ENCODE measurements around the gene KIAA1210. TPM values are rescaled to one million over a fixed set of nuclear protein-coding genes. Genes with fewer than 3 reads are reported as not detected.

Gene KIAA1210
- total and polyA plus RNA-seq, 2 of the 4 experiments (the other 2 are of a cell fraction): not detected

GRCh38 chrX:119041175-119041574 is 86.4 kb downstream of the KIAA1210 start:
- H3K9me3 ChIP-seq (ENCODE audit: control insufficient read depth, insufficient read depth, low read length): no peaks in the 10 kb centered on the region
- BruUV-seq (replicated peaks): no TSS peak
- H4K8ac ChIP-seq (ENCODE audit: low read depth in 2 of 2, low read length in 2 of 2): no peak overlapping the region
- H2AK9ac ChIP-seq (replicated peaks; ENCODE audit: low read depth, low read length, poor library complexity): no peak overlapping the region
- H4K20me1 ChIP-seq (ENCODE audit: insufficient read depth, low read length): no peaks in the 10 kb centered on the region
- peak overlapping the region; percentile 25; the same call in 1 of the 2 replicates for H2AK5ac ChIP-seq (ENCODE audit: low read depth, low read length)
- TF ChIP-seq NFE2L2 (IDR thresholded peaks at IDR 0.05; ENCODE audit: low read depth, low read length): no peak
- TF ChIP-seq CEBPB (IDR thresholded peaks at IDR 0.05; ENCODE audit: low read depth, low read length): no peak
- no peak for TF ChIP-seq BHLHE40 (IDR thresholded peaks at IDR 0.05; ENCODE audit: low read depth, low read length)
- TF ChIP-seq FOS (IDR thresholded peaks at IDR 0.05; ENCODE audit: low read depth, low read length): peak; percentile 92
- TF ChIP-seq RFX5 (IDR thresholded peaks at IDR 0.05; ENCODE audit: low read depth, low read length): no peak
- no peak overlapping the region for H2BK5ac ChIP-seq (ENCODE audit: low read depth, low read length, poor library complexity, severe bottlenecking)
- dilution Hi-C loops (cut with HindIII; ENCODE audit: low sequenced_read_pairs, unreplicated experiment) (no loop called here), in situ Hi-C loops (cut with MboI; ENCODE audit: low sequenced_read_pairs) (no loop called here), intact Hi-C loops (cut with micrococcal nuclease) (no loop called here)
- H2BK20ac ChIP-seq (ENCODE audit: low read depth, low read length): no peak overlapping the region
- CTCF ChIA-PET: interaction anchor here (0.7 kb wide), 1 partner anchor 13 kb away, joined by 3 read pairs; no protein-coding TSS in a partner anchor
- peak overlapping the region; percentile 39; the same call in 1 of the 2 replicates for H3K27ac ChIP-seq (ENCODE audit: insufficient read depth, low read length)
- H3K4me3 ChIP-seq (ENCODE audit: insufficient read depth, low read depth, low read length): no peak overlapping the region
- WGBS, 2 experiments (ENCODE audit: extremely low coverage in 2 of 2, insufficient read length in 1 of 2): 0% methylated on average over 1 of the region's 4 CpGs; no CpG with 5 or more reads in 1 of the 2 experiments
- POLR2A ChIA-PET (ENCODE audit: unreplicated experiment): no interaction called here
- no peak overlapping the region for H3K4ac ChIP-seq (ENCODE audit: low read depth, low read length)
- H3K27me3 ChIP-seq (ENCODE audit: control insufficient read depth, insufficient read depth, low read length): no peaks in the 10 kb centered on the region
- H3K79me1 ChIP-seq (ENCODE audit: low read depth in 1 of 2, low read length in 2 of 2): no peaks in the 10 kb centered on the region
- no peak overlapping the region for H2BK120ac ChIP-seq (ENCODE audit: low read depth, low read length)
- H3K9ac ChIP-seq (ENCODE audit: low read depth, low read length): no peak overlapping the region
- no peak overlapping the region for H3K18ac ChIP-seq (ENCODE audit: low read depth, low read length)
- no peak overlapping the region for H3K14ac ChIP-seq (replicated peaks; ENCODE audit: low read depth, low read length)
- no peak overlapping the region for H4K91ac ChIP-seq (ENCODE audit: insufficient read depth, low read depth, low read length)
- H3K23ac ChIP-seq (ENCODE audit: low read depth, low read length): no peak overlapping the region
- H2BK15ac ChIP-seq (ENCODE audit: low read depth, low read length): no peak overlapping the region
- peaks cover 3% of the 10 kb centered on the region; the same call in 1 of the 2 replicates for H3K4me1 ChIP-seq (ENCODE audit: control insufficient read depth, insufficient read depth, low read length)
- peak; percentile 88 for DNase-seq
- peak; percentile 90 for ATAC-seq (ENCODE audit: low read depth)
- H4K5ac ChIP-seq (ENCODE audit: low read depth, low read length): no peak overlapping the region
- H3K36me3 ChIP-seq (ENCODE audit: control insufficient read depth, insufficient read depth, low read length): no peaks in the 10 kb centered on the region
- H3K56ac ChIP-seq (ENCODE audit: extremely low read depth, insufficient read depth, low read length): no peak overlapping the region
- H3K4me2 ChIP-seq (ENCODE audit: low read depth, low read length): peak overlapping the region; percentile 7; the same call in 1 of the 2 replicates
- peaks cover 3% of the 10 kb centered on the region; the same call in 1 of the 2 replicates for H3K9me1 ChIP-seq (ENCODE audit: insufficient read depth, low read length)
- no peak overlapping the region for H2AFZ ChIP-seq (replicated peaks; ENCODE audit: low read length, poor library complexity)

All from IMR-90 (cell line).